B cell (primary cell): Measurements from ENCODE around the gene OLFML2B.

ENCODE experiments used
- CTCF ChIP-seq: fragments of 200-600 bp; IDR thresholded peaks from one replicate; pipeline ENCODE4 v1.8.0; 2022; ENCODE audit warnings: antibody characterized with exemption, mild to moderate bottlenecking
- EZH2 ChIP-seq: IDR thresholded peaks from 2 replicates; pipeline ENCODE4 v1.6.1; 2012; ENCODE audit warnings: borderline replicate concordance, low read depth, mild to moderate bottlenecking, moderate library complexity, low read length; ENCODE audit not compliant: insufficient read depth, poor library complexity, severe bottlenecking

DNA sequence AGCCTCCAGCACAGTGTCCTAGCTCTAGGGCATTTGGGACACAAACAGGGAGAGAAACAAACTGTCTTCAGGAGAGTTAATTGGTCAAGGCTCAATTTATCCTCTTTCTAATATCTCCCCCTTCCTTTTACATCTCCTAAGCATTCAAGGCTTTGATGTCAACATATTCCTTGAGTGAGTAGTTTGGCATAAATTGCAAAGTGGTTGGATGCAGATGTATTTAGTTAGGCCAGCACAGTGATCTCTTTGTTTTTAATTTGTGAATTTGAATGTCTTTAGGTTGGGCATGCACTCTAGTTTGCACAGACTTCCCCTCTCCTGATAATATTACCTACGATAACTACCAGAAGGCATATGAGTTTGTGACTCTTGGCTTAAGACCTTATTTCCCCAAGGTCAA, 12.5 kb upstream of the OLFML2B start:
- TF ChIP-seq CTCF (no peak), EZH2 (no peak)
